GM12865 (cell line): ENCODE measurements around the gene WDR64.

Experiments
- DNase-seq: peaks from one replicate; pipeline ENCODE4 v3.0.0; 2010; ENCODE audit warnings: low read depth
- H3K4me3 ChIP-seq: 2 replicates; pipeline ENCODE4 v1.5.1; 2011; ENCODE audit warnings: mild to moderate bottlenecking, low read depth, low read length, control low read depth
- TF ChIP-seq, protein P1 (sequence below): IDR thresholded peaks from 2 replicates; pipeline ENCODE4 v1.5.1; 2011; ENCODE audit warnings: low read length, control low read depth, low read depth, inconsistent platforms; ENCODE audit not compliant: insufficient read depth; ENCODE audit errors: missing control alignments

The WDR64 gene

DNA sequence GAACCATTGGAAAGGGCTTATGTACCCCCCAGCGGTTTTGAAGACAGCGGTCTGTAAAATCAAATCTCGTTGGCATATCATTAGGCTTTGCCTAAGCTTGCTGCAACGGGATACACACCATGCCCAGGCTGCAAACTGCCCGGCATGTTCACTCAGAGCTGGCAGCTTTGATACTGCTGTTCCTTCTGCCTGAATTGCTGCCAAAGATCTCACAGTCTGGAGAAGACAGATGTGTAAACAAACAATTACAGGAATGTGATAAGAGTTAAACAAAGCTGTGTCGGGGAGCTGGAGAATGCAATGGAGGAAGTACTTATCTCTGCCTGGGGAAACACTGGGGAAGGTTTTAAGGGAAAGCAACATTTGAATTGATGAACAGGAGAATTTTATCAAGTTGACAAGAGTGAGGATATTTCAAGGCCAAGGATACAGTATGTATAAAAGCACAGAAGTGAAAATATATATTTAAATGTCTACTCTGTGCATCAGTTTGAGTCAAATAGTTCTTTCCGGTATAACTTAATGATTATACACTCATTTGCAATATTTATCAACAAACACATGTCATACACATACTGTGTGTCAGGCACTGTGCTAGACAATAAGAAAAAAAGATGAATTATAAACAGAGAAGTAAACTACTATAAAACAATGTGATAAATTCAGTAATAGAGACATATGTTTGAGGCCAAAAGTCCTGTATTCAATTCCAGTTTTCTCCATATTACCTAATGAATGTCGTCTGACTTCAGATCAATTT lies 41.8 kb upstream of the WDR64 start:
- H3K4me3 ChIP-seq = no peak overlapping the region
- TF ChIP-seq, protein P1, sequence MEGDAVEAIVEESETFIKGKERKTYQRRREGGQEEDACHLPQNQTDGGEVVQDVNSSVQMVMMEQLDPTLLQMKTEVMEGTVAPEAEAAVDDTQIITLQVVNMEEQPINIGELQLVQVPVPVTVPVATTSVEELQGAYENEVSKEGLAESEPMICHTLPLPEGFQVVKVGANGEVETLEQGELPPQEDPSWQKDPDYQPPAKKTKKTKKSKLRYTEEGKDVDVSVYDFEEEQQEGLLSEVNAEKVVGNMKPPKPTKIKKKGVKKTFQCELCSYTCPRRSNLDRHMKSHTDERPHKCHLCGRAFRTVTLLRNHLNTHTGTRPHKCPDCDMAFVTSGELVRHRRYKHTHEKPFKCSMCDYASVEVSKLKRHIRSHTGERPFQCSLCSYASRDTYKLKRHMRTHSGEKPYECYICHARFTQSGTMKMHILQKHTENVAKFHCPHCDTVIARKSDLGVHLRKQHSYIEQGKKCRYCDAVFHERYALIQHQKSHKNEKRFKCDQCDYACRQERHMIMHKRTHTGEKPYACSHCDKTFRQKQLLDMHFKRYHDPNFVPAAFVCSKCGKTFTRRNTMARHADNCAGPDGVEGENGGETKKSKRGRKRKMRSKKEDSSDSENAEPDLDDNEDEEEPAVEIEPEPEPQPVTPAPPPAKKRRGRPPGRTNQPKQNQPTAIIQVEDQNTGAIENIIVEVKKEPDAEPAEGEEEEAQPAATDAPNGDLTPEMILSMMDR = no peak
- DNase-seq = no peak

DNA sequence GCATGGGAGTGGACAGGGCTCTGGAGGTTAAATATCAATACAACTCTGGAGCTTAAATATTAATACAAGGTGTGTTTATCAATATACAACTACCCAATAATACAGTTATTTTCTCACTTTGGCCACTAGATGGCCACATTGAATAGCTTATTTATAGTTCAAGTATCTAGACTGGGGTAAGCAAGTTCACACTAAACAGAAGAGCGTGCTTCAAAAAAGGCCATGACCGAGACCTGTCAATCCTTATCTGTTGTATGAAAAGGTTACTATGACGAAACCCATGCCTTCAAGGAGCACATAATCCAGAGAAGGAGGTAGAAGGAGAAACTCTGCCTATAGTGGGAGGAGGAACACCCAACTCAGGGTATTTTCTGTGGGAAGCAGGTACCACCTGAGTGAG lies 41.0 kb upstream of the WDR64 start:
- DNase-seq = peak; percentile 72
- TF ChIP-seq, protein P1 = peak; percentile 54
- H3K4me3 ChIP-seq = no peak overlapping the region

GRCh38 chr1:241611736-241612135 lies 40.3 kb upstream of the WDR64 start:
- DNase-seq = no peak
- TF ChIP-seq, protein P1 = no peak
- no peak overlapping the region for H3K4me3 ChIP-seq

DNA sequence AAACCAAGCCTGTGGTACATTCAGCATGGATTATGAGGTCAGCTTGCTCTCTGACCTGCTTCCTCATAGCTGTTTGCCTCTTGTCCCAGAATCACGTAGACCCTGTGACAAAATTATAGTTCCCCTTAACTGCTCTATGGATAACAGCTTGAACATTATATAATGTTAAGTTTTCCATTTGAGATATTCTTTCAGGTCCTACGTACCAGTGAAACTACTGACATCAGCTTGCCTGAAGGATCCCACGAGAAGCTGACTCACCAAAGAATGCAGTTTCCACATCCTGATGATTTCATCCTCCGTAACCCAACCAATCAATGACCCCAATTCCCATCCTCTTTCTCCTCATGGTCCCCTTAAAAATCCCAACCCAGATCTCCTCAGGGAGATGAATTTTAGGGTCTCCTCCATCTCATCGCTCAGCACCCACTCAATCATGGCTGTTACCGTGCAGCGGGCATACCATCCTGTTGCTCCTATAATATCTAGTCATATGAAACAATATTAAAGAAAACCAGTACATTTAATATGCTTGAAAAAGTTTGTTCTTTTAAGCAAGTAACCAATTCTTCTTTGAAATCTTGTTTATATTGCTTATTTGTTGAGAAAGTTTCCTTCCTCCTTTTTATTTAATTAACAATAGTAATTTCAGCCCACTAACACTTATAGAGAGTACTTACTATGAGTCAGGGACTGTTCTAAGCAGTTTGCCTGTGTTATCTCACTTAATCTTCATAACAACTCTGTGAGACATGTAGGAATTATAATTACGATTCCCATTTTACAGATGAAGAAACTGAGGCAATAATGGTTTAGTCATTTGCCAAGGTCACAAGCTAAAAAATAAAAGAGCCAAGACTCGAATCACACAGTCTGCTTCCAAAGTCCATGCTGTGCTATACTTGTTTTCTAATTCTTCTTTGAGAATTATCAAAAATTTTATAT lies 39.3 kb upstream of the WDR64 start:
- H3K4me3 ChIP-seq = no peak overlapping the region
- no peak for DNase-seq
- TF ChIP-seq, protein P1 = no peak

DNA sequence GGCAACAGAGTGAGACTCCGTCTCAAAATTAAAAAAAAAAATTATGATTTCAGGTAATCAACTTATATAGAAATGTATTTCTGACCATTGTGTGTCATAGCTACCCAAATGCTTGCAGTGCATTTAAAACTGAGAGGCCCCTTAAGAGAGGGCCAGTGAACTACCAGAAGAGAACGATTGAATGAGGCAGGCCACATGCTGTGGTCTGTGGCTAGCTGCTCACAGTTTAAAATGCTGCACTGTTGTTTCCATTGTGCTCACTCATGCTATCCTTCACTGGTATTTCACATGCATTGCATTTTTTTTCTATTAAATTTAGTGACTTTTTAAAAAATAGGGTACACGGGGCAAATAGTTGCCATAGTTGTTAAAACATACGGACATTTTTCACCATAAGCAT lies 37.9 kb upstream of the WDR64 start:
- TF ChIP-seq, protein P1 = no peak
- H3K4me3 ChIP-seq = no peak overlapping the region
- no peak for DNase-seq

DNA sequence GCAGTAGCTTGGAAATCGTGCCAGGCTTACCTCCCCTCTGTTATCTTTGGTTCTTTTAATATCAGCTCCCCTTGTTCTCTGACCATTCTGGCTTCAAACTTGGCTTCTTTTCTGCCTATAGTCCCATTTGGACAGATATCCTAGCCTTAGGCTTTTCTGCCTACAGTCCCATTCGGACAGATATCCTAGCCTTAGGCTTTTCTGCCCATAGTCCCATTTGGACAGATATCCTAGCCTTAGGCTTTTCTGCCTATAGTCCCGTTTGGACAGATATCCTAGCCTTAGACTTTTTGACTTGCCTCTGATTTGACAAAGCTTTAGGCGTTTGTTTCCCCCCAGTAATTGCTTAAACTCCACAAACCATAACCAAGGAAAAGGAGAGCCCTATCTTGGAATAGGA lies 37.5 kb upstream of the WDR64 start:
- TF ChIP-seq, protein P1 = no peak
- no peak for DNase-seq
- H3K4me3 ChIP-seq = no peak overlapping the region
